ENCODE measurements around the gene S100A8.

The S100A8 gene

GRCh38 chr1:153345187-153346076, 45.4 kb downstream of the S100A8 start:
- DNase-seq: no peak

GRCh38 chr1:153344718-153345025, 46.2 kb downstream of the S100A8 start:
- no peak for DNase-seq

- no peak for DNase-seq
These were observed 46.8 kb downstream of the S100A8 start for GRCh38 chr1:153343811-153344717.

- DNase-seq: no peak
These were observed 47.7 kb downstream of the S100A8 start for GRCh38 chr1:153343040-153343681.

- no peak for DNase-seq
These were observed 48.7 kb downstream of the S100A8 start for GRCh38 chr1:153342178-153342577.

- DNase-seq: no peak
These were observed 49.4 kb downstream of the S100A8 start for GRCh38 chr1:153341431-153341934.

GRCh38 chr1:153340356-153340755, 50.5 kb downstream of the S100A8 start:
- DNase-seq: no peak
